HTR-8/SVneo (cell line): ENCODE results near the gene PDGFD.

Experiments
- DNase-seq: peaks from one replicate; pipeline ENCODE4 v3.0.0; 2011; ENCODE audit warnings: low spot score, mixed read lengths; ENCODE audit not compliant: insufficient read length
- FAIRE-seq: peaks from 2 replicates; lab custom pipeline; 2011; peaks lifted over from hg19 to GRCh38; lab: Jason Lieb, UNC

The PDGFD gene

DNA sequence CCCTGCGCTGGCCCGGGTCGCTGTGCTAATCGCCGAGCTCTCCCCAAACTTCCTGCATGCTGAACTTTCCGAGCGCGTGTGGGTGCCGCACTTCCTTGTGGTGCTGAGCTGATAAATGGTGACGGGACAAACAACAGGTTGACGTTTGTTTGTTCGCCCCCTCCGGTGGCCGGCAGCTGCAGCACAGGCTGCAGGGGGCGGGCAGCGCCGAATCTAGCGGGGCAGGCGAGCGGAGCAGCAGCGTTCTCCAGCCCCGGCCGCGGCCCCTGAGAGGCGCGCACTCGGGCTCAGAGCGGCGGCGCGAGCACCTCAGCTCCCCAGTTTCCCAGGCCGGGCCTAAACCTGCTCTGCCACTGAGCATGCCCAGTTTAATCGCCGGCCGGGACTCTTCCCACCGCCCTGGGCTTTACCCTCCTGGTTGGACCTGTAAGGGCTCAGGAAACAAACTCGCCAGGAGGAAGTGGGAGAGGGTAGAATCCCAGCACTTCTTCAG is at the start of gene PDGFD:
Gene PDGFD (minus strand): TSS at position 120 of the 493 bp plus-strand sequence.
- peak; percentile 96 for FAIRE-seq
- DNase-seq: peak; percentile 67

DNA sequence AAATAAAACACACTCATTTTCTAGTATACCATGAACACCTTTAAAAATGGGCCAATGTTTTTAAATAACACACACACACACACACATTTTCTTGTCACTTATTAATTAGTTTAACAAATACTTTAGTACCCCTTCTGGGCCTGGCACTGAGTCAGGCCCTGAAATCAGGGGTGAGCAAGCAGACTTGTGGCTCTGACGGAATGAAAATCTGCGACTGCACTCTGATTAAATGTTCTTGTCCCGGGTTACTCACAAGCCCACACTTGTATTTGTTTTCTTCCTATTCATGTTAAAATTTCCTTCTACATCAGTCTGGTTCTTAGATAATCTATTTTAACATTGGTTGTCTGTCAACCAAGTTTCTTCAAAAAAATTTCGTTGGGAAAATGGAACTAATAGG is 43.0 kb upstream of the PDGFD start:
- FAIRE-seq: no peak
- DNase-seq: no peak

DNA sequence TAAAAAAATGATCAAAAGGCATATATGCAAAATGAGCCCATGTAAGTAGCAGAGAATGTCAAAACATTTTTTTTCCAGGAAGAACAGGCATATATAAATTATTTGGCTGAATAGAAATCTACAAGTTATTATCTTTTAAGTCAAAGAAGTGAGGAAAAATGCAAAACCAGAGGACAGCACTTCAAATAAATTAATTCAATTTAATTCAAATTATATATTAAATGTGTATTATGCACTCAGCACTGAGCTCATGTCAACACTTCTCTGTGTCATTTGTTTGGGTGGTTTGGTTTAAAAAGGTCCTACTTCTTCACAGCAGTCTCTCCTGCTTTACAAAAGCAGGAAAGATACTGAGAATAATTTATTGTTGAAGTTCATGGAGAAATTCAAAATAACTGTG is 41.9 kb upstream of the PDGFD start:
- DNase-seq (no peak), FAIRE-seq (no peak)

DNA sequence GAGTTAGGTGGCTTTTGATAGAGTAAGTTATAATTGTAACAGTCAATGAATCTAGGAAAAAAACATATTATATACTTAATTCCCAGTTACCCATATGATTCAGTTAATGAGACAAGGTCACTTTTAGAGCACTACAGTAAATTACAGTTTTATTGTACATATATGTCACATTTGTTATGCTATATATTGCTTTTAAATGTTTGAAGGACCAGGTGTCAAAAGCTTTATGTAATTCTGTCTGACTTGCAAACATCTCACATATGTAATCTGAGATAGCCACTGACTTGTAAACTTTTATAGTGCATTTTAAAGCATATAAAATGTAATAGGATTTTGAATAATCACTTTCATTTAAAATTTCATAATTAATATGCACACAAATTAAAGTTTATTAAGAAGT is 36.7 kb upstream of the PDGFD start:
- no peak for FAIRE-seq
- no peak for DNase-seq

DNA sequence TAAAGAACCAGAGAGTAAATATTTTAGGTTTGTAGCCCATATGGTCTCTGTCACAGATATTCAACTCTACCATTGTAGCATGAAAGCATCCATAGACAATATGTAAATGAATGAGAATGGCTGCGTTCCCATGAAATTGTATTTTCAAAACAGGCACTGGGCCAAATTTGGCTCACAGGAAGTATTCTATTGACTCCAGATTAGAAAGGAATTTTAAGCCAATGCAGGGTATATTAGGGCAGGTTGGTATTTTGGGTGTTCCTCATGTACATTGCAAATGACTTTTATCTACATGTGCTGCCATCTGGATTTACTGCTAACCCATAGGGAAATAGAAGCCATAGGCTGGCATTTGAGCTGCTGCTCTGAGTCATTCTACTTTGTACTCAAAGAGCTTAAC is 35.1 kb upstream of the PDGFD start:
- FAIRE-seq (no peak), DNase-seq (no peak)

DNA sequence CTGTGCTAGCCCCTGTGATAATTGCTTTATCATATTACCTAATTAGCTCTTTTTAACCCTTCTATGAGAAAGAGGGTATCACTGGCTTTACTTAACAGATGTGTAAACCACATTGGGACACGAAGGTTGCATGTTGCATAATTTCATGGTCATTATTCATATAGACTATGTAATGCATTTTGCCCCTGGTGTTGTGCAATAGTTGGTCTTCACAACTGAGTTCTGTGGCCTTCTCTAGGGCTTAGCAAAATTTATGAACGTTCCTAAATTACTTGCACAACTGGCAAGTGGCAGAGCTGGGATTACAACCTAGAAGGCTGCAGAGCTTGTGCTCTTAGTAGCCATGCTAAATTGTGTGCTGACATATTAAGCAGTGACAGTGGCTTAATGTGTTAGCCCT is 34.6 kb upstream of the PDGFD start:
- no peak for DNase-seq
- FAIRE-seq: no peak

DNA sequence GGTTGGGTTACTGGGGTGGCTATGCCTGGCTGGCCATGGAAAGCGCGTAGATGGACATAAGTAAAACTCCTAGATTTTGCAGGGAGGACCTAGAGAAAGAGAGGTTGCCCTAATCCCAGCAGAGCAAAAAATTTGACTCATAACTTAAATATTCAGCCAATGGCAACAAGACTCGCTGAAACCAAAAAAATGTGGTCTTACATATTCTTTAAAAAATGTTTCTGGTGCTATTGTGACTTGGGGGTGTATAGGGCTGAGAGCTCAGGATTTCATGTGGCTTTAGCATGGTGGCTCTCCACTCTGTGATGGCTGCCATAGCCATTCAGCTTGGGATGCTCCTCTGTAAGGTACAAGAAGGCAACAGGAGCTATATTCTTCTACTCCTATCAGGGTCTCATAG is 27.2 kb upstream of the PDGFD start:
- no peak for FAIRE-seq
- DNase-seq: no peak

DNA sequence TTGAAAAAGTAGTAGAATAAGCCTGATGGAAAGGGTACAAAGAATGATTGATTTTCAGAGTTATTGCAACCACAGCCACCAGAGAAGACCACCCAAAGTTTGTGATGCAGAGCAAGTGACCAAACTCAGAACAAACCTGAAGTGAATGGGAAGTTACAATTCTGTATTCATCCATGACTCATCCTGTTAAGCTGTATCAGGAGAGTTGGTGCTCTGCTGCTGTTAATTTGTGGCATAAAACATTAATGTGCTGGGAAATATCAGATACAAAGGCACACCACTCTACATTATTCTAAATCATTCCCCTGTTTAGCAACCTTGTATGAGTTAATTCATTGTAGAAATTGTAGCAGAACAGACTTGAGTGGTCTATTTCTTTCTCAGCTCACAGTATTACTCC is 19.6 kb upstream of the PDGFD start:
- FAIRE-seq: no peak

DNA sequence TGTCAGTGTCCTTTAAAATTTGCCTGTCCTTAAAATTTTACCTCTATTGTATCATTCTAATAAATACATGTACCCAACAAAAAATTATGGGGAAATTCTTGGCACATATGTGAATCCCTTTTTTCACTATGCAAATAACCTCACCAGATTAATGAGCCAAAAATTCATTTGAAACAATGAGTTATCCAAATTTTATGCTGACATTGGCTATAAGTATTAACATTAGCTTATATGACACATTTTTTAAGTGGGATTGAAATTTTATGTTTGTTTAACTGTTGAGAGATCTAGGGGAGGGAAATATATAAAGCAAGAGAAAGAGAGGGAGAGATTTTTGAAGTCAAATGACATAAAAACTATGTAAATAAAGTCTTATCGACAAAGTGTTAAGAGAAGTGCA is 11.8 kb upstream of the PDGFD start:
- no peak for DNase-seq
- FAIRE-seq: no peak

More for the DNA sequence above, 19.6 kb upstream of the PDGFD start:
- no peak for DNase-seq

DNA sequence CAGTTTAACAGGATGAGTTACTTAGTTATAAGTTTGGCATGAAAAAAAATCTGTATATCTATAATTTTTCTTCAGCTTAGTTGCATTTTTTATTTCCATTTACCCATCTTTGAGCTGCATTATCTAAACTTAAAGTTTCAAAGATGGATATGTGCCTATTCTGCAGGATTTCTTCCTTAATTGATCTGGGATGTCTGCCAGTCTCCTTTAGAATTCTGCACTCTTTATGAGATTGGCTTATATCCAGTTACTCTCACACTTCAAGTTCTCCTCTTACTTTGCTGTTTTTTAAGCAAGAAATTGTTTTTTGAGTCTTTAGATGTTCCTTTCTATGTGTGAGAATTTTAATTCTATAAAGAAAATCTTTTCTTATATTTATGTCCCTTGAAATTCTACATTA is 5.1 kb upstream of the PDGFD start:
- no peak for FAIRE-seq

DNA sequence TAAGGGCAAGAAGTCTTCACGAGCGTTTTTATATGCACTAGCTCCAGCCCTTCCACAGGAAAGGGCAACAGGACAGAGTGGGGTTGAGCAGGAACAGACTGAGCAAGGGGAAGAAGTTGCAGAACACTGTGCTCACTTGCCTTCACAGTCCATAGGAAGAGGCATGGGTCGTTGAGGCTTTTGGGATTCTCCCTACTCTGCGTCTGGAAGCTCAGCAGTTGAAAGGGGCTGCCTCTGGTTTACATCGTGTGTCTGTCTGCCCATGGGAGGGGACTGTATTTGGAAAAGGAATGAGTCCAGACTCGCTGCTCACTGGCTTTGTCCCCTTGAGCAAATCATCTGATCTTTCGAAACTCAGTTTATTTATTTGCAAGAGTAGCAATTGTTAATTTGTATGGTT is 1.1 kb upstream of the PDGFD start:
- DNase-seq: no peak
- FAIRE-seq: peak; percentile 9

More for the DNA sequence above, 5.1 kb upstream of the PDGFD start:
- DNase-seq: no peak

DNA sequence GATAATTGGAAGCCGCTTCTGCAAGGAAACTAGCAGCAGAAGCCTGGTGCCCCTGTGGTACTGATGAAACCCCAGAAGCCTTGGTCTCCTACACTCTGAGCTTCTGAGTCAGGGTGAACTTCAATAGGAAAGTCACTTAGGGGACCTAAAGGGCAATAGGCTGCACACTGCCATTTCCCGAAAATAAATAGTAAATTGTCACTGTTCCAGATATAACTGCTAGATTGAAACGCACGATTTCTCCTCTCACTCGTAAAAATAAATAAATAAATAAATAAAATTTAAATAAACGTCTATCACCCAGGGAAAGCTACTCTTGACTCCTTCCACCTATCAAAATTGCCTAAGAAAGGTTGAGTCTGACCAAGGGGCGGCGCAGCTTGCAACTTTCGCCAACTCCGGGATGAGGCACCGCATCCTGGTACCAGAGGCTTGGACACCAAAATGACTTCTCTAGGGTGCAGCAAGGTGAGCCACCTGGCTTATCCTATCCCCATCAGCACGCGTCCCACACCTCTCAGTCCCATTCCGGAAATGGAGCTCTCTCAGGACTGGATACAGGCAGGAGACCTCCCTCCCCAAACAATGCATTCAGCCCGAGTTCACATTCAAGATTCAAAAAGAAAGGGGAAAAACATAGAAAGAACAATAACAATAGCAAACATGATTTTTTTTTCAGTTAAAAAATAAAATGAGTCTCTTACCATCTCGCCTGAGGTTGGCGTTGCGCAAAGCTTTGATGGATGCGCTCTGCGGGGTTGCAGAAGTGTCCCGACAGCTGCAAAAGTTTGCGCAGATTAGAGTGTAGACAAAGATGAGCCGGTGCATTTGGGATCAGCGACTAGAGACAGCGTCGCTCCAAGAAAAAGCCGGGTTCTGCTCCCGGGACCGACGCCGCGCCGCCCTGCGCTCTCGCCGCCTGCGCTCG is 583 bp downstream of the PDGFD start:
- FAIRE-seq (no peak), DNase-seq (no peak)

DNA sequence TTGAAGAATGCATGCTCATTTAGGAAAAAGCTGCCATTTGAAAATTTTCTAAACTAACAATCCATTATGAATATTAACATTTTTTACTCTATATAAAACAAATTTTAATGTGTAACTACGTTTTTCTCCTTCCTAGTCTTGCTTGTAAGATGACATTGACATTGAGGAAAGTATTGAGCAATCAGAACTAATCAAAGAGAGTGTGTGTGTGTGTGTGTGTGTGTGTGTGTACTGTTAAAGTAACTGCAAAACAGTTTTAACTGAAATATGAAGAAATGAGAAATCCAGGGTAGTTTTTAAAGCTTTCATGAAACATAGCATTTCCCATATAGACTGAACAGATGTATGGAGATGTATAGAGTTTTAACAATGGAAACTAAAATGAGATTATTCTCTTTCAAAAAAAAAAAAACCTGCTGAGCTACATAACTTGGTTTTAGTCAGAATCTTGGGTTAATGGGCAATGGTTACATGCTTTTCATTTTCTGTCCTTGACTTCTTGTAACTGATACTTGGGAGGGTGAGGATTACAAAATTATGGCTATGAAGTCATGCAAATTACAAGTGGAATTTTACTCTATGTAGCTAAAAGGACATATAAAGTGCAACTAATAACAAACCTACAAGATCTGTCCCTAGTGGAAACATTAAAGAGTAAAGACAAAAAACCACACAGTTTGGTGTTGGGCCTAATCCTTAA is 2.0 kb downstream of the PDGFD start:
- FAIRE-seq: no peak
- no peak for DNase-seq

DNA sequence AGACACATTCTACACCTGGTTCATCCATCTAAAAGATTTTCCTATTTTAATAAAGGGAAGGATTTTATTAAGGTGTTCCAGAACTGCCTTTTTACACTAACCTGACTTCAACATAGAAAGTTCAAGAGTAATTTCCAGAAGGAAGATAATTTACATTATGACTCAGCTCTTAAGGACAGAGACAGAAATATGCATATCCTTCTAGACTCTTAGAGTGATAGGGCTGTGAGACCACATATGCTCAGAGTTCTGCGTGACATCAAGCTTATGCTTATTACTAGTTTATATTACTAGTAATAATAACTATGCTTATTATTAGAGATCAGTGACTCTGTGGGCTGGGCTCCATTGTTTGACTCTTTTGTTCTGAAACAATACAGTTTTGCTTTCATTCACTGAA is 4.6 kb downstream of the PDGFD start:
- FAIRE-seq: no peak
- no peak for DNase-seq

DNA sequence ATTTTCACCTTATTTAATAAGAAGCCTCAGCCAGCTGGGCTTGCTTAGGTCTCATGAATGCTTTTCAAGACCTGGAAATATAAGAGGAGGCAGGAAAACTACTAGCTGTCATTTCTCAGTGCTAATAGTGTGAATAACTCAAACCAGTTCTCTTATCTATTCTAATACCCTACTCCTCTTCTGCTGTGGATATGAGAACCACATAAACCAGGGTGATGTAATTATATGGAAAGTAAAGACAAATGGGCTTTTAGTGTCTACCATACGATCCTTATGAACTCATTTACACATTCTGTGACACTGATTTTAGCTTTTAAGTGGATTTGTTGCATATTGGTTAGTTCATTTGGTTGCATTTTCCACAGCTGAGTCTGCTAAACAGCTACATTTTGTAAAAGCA is 8.6 kb downstream of the PDGFD start:
- DNase-seq: no peak

DNA sequence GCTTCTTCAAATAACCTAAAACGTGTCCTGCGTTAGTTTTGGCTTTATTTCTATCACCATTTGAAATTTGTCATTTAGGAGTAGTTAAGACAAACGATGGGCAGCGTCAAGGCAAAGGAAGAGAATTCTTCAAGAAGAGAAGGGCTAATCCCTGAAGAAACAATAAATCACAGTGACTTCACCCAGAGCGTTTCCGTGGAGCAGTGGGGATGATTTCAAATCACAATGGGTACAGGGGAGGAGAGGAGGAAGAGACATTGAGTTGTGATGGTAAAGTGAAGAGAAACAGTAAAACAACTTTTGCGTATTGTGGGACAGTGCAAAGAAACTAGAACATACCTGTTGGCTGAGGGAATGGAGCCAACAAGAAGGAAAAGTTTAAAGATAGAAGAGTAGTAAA is 9.7 kb downstream of the PDGFD start:
- DNase-seq: no peak
- no peak for FAIRE-seq

More for the DNA sequence above, 8.6 kb downstream of the PDGFD start:
- FAIRE-seq: no peak

DNA sequence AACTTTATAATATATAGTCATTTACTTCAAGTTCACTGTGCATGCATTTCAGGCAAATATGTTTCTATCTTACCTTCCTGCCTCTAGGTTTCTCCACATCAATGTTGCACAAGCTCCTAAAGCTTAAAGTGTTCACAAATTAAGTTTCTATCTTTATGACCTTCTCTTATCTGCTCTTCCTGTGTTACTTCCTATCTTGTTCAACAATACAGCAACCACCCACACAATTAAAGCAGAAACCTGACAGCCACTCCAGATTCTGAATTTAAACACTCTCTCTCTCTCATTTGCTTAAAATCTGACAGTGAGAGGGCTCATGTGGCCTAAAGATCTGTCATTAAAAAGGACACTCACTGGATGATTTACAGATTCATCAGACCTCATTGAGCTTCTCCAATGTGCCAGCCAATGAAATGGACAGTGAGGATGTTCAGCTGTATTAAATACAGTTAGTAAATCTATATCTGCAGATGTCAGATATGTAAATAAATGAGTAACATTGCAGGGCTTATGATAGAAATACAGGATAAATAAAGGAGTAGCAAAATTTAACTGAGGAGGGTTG is 10.9 kb downstream of the PDGFD start:
- FAIRE-seq (no peak), DNase-seq (no peak)

DNA sequence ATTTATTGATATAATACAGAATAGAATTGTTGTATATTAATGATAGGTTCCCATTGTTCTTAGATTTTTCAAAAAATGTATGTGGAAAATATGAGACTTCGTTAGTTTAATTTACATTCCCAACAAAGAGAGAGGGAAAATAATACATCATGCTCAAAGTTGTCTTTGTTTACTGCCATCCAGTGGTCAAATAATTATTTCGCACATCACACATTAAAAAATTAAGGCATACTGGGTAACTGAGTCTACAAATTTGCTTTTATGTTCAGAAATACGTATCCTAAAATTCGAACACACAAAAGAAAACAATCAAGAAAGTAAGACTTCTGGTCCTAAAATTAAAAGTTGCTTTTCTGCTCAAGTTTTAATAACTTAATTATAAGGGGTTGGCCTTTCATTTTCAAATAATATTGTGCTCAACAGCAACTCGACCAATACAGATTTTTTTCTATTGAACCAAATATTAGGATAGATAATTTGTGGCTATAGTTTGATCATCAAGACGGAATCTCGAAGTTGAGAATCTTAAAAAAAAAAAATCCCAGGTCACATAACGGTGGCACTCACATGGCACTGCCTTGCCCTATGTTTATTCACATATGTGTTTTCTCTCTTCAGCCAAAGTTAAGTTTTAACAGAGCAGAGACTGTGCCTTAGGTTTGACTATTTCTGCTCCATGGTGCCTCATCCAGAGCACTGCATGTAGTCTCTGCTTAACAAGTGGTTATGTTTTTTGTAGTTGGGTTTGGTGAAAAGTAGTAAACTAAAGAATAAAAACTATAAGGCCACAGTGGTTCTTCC is 12.3 kb downstream of the PDGFD start:
- FAIRE-seq: no peak
- DNase-seq: no peak

DNA sequence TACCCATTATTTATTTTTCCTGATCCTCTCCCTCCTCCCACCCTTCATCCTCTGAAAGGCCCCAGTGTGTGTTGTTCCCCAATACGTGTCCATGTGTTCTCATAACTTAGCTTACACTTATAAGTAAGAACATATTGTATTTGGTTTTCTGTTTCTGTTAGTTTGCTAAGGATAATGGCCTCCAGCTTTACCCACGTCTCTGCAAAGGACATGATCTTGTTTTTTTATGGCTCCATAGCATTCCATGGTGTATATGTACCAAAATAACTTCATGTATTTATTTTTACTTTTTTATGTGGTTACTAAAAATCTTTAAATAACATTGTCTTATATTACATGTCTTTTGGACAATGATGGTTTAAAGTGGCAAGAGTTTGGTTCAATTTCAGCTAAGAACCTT is 15.2 kb downstream of the PDGFD start:
- DNase-seq (no peak), FAIRE-seq (no peak)

DNA sequence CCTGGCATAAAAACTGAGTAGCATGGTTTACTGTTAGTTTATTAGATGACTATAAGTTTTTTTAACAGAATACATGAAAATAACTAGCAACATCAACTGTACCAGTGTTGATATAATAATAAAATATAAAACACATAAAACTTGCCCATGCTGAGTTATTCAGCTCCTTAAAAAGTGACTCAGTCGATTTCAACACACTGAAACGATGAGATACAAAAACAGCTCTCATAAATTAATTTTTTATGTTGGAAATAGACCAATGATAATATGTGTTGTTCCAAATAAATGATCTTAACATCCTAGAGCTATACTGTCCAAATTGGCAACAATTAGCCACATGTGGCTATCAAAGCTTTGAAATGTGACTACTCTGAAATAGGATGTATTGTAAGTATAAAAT is 15.9 kb downstream of the PDGFD start:
- FAIRE-seq (no peak), DNase-seq (no peak)
